Fibroblast of skin of abdomen (primary cell): ENCODE data around the gene TMEM59L.

Experiments used
- DNase-seq: peaks from one replicate; pipeline ENCODE4 v3.0.0-alpha.2; 2013

Gene TMEM59L

DNA sequence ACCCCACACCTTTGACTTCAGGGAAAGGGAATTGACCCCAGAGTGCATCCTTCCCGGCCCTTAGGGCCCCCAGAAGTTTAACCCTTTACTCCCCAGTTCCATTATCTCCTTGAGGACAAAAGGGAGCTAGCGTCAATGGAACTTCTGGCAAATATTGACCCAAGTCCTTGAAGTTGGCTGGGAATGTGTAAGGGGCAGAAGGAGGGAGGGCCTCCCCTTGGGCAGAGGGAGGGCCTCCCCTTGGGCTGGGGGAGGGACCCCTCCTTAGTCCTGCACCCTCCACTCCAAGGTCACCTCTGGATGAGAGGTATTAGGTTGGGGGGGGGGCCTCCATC, 3.0 kb upstream of the TMEM59L start:
- DNase-seq: no peak

DNA sequence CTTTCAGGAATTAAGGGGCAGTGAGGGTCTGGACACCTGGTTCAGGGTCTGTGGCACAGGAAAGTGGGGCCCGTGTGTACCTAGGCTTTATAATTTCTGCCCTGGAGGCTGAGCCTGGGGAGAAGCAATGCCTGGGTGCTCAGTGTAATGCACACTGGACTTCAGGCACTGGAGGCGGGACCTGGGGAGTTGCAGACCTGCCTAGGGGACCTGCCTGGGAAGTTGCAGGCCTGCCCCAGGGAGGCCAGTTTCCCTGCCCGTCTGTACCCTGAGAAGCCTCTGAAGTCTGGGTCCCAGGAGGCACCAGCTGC, 2.5 kb upstream of the TMEM59L start:
- no peak for DNase-seq

DNA sequence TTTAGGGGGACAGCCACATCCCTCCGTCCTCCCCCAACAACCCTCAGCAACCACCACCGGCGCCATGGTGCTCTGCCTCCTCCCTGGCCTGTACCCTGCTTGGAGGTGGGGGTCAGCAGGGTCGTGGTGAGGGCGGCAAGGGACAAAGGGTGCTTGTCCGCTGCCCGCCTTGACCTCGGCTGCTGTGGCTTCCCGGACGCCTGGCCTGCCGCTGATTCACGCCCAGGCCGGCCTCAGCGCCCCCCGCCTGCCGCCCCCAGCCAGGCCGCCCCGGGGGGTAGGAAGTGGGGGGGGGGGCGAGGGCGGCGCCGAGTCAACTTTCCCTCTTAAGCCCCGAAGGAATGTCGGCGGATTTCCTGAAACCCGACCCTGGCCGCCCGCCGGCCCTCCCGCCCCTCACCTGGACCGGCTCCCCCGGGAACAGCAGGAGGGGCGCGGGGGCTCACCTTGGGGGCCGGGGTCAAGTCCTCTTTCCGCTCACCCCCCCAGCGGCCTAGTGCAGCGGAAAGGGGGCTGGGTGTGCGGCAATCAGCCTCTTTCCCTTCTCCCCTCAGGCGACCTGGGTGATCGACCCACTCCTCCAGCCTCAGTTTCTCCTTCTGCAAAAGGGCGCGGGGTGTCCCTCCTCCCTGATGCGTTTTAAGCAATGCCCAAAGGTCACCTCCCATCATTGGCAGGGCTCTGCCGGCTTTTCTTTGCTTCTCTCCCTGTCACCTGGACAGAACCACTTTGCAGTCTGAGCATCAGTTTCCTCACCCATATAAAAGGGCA, 1.9 kb upstream of the TMEM59L start:
- DNase-seq: no peak

DNA sequence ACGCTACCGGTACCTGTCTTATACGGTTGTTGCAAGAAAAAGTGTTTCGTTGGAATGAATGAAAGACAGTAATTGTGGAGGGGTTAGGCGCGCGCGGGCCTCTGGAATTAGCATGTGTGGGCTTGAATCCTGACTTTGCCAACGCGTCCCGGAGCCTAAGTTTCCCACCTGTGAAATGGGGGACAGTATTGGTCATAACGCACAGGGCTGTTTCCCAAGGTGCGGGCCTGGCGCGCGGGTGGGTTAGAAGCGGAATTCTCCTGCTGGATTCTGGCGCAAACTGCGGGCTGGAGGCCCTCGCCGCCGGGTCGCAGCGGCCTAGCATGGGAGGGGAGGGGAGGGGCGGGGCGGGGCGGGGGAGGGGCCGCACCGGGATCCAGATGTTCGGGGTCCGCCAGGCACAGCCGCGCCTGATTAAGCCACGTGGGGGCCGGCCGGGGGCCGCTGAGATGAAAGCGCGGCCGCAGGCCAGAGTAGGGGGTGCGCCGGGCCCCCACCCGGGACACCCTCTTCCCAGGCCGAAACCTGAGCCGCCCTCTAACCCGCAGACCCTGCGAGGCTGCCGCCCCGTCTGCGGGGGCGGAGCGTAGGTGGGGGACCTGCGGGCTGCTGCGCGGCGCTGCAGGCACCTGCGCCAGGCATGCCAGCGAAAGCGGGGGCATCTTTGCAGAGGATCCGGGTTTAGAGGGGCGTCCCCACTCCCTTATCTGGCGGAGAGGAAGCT, 1.2 kb upstream of the TMEM59L start:
- DNase-seq: no peak

DNA sequence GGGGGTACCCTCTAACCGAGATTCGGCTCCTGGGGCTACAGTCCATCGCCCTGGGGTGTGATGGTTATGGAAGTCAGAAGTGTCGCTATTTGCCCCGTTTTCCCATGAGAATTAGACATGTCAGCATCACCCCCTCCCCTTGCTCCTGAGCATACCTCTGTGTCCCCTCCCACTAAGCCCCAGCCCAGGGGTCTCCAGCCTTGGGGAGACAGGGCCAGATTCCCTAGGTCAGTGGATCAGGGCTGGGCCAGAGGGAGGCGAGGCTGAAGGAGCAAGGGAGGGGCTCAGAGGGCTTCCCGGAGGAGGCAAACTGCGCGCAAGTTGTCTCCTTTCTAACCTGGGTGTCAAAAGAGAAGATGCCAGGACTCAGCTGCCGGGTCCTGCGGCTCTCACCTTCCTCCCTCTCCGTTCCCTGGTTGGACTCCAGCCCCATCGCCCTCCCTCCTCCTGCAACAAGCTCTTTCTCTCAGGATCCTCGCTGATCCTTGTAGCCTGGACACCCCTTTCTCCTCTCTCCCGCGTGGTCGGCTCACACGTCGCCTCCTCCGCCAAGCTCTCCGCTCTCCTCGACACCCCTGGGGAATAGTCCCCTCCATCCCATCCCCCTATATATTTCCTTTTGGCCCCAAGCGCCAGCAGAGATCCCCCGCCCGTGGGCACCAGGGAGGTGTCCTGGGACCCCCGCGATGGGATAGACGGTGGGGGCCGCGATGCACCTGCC, 459 bp upstream of the TMEM59L start:
- DNase-seq: no peak

DNA sequence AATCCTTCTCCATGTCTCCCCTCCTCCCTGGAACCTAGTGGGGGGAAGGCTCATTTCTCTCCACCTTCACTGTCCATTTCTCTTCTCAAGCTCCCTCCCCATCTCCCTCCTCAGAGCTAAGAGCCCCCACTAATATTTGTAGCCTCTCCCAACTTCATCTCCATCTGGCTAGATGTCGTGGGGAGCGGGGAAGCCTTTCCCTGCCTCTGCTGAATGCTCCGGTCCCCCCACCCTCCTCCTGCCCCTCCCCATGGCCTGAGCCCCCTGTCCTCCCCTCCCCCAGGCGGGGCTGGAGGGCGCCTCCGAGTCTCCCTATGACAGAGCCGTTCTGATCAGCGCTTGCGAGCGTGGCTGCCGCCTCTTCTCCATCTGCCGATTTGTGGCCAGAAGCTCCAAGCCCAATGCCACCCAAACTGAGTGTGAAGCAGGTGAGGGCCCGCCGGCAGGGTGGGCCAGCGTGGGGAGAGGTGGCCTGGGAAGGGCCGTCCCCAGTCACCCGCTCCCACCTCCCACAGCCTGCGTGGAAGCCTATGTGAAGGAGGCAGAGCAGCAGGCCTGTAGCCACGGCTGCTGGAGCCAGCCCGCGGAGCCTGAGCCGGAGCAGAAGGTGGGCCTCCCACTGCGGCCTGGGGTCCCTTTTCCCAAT, 1.0 kb downstream of the TMEM59L start:
- DNase-seq: no peak

DNA sequence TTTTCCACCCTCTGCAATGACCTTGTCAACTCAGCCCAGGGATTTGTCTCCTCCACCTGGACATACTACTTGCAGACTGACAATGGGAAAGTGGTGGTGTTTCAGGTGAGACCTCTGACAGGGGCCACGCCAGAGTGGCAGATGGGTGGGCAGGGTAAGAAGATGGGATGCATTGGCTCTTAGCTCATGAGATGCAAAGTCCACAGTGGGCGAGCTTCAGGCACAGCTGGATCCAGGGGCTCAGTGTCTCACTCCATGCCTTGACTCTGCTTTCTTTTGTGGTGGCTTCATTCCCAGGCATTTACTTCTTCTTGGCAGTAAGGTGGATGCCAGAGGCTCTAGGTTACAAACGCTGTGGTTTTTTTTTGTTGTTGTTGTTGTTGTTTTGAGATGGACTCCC, 3.4 kb downstream of the TMEM59L start:
- DNase-seq: no peak

DNA sequence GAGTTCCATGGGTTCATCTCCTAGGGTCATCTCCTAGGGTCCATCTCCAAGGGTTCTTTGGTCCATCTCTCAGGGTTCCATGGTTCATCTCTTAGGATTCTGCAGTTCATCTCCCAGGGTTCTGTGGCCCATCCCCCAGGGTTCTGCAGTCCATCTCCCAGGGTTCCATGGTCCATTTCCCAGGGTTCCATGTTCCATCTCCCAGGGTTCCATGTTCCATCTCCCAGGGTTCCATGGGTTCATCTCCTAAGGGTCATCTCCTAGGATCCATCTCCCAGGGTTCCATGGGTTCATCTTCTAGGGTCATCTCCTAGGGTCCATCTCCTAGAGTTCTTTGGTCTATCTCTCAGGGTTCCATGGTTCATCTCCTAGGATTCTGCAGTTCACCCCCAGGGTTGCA, 4.9 kb downstream of the TMEM59L start:
- DNase-seq: no peak

DNA sequence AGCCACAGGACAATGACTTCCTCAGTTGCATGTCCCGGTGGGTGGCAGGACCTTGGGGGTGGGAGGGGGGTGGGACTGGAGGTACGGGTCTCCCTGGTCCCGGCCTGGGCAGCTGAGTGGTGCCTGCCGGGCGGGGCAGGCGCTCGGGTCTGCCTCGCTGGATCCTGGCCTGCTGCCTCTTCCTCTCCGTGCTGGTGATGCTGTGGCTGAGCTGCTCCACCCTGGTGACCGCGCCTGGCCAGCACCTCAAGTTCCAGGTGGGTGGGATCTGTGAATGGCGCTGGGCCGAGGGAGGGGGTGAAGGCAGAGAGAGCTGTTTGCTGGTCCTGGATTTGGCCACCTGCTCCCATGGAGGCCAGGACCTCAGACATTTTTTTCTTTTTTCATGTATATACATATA, 5.6 kb downstream of the TMEM59L start:
- no peak for DNase-seq

DNA sequence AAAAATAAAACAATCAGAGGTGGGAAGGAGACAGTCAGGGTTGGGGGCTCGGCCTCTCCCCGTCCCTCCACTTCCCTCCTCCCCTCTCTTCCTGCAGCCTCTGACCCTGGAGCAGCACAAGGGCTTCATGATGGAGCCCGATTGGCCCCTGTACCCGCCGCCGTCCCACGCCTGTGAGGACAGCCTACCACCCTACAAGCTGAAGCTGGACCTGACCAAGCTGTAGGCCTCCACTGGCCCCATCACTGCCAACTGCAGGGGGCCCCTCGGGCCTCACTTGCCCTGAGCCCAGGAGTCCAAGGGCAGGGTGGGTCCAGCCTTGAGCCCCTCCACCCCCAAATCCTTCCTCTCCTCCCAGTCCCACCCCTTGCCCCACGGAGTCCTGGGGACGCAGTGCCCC, 7.6 kb downstream of the TMEM59L start:
- DNase-seq: no peak

DNA sequence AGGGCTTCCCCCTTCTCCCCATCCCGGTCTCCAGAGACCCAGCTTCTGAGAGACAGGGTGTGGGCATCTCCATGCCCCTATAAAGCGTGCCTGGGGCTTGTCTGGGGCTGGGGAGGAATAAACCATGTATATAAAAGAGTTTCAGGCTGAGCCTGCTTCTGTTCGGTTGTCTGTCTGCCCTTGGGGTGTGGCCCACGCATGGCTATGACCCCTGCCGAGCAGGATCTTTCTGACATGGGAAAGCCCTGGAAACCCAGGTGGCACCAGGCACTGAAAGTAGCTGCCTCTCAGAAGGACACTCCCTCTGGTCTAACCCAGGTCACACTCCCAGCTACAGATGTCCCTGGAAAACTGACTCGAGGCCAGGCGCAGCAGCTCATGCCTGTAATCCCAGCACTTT, 8.2 kb downstream of the TMEM59L start:
- no peak for DNase-seq

DNA sequence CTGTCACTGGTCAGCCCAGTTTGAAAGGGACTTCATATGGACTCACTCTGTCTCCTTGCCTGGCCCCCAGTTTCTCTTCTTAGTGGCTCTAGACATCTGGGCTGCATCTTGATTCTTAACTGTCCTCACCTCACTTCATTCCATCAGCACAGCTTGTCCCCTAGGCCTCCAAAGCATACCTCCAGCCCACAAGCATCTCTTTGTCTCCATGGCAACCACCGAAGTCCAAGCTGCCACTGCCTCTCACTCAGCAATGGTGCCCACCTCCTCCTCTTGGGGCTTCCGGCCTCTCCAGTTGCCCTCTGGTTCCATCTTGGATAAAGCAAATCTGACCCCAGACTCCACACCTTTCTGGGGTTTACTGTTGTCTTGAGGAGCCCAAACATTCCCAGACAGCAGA, 14.2 kb downstream of the TMEM59L start:
- peak; percentile 16 for DNase-seq

DNA sequence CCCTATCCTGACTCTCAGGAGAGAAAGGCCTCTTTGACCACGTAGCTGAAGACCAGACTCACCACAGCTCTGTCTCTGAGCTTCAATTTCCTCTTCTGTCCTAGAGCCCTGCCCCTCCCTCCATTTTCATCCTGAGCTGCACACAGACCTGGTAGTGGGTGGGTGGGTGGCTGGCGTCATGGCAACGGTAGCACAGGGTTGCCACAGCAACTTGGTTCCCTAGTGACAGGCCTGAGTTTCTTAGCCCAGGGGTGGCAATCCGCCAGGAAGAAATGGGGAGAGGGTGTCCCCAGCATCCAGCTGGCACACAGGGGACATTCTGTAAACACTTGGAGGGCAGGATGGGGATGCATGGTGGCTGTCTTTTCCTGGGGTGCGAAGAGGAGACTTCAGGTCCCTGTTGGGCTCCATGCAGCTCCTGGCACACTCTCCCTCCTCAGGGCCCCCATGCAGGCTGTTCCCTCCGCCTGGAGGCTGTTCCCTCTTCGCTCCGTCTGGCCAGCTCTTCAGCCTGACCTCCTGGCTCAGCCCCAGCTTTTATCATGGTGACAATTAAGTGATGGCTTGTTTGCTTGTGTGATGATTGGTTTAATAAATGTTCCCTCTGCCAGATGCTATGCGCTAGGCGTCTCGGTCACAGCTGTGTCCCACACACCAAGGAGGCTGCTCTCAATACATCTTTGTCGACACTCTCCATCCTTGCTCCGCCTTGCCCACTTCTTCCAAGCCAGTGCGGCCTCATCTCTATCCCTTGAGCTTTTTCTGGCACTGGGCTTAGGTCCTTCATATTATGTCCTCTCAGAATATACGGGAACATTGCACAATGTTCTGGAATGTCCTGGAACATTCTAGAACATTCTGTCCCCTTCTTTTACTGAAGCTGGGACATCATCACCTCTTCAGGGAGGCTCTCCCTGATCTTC, 16.8 kb downstream of the TMEM59L start:
- no peak for DNase-seq

DNA sequence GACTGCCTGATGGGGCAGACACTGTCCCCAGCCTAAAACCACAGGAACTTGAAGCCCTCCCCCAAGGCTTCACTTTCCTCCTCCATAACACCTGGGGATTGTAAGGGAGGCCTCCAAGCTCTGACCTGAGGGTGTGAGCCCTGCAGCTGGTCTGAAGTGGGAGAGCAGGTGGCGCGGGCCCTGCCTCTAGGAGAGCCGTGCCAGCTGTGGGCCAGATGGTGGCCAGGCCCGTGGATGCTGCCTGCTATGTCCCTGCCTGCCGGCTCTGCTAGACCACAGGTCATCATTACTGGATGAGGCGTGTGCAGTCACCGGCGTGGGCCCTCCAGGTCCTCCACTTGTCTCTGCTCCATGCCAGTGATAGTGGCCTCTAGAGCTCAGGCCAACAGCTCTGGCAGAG, 20.7 kb downstream of the TMEM59L start:
- DNase-seq: no peak

DNA sequence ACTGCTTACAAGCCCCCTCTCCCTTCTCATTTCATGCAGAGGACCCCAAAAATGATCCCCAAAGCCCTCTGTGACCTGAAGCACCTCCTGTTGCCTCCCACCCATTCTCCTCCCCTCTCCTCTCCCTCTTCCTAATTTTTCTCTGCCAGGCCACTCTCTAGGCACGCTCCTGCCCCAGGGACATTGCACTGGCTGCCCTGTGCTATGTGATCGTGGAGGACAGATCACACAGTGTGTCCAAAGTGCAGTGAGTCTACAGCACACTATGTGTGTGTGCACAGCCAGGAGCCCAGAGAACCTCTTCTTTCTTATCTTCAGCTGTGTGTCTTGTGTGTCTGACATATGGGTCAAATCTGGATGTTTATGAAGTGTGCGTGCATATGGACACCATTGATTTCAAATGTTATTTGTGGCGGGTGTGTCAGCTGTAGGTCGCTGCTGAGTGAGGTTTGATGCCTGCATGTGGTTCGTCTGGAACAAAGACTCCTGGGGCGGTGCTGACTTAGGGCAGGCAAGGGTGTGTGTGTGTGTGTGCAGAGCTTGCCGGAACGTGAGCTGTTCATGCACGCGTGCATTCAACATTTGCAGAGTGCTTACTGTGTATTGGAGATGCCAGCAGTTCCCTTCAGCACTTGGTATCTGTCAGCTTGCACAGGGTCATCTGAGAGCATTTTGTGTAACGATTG, 22.1 kb downstream of the TMEM59L start:
- DNase-seq: peak; percentile 17

DNA sequence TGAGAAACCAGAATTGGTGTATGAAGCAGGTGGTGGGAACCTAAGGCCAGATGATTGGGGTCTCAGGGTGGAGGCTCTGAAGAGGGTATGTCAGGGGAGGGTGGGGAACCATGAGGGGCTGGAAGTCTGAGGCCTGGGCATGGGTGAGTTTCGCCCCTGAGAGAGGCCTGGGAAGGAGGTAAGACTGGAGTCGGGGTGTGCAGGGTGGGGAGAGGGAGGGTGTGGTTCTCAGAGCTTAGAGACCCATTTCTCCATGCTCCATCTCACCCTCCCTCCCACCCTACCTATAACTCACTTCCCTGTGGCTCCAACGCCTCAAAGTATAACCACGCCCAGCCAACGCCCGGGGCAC, 23.1 kb downstream of the TMEM59L start:
- DNase-seq: no peak

DNA sequence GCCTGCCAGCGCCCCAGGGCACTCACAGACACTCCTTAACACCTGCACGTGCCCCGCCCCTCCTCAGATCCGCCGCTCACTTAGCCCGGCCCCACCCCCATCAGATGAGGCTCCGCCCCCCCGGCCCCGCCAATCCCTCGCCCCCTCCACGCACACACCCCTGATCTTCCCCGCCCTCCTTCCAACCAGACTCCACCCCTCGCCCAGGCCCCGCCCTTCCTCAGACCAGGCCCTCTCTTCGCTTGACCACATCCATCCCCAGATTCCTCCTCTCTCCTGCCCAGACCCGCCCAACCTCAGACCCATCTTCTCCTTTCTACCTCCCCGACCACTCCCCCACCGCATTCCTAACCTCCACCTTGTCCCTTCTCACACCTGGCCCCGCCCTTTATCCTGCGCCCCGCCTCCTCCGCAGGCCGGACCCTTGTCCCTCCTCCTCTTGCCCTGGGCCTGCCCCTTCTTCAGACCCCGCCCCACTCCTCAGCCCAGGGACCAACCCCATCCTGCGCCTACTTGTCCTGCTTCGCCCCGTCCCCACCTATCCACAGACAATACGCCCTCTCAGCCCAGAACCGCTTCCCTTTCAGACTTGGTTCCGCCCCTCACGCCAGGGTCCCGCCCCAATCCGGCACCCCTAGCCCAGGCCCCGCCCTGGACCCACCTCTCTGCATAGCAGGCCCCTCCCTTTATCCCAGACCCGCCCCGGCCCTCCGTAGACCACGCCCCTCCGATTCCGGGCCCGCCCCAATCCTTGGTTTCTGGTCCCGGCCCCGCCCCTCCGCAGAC, 23.7 kb downstream of the TMEM59L start:
- peak; percentile 93 for DNase-seq

DNA sequence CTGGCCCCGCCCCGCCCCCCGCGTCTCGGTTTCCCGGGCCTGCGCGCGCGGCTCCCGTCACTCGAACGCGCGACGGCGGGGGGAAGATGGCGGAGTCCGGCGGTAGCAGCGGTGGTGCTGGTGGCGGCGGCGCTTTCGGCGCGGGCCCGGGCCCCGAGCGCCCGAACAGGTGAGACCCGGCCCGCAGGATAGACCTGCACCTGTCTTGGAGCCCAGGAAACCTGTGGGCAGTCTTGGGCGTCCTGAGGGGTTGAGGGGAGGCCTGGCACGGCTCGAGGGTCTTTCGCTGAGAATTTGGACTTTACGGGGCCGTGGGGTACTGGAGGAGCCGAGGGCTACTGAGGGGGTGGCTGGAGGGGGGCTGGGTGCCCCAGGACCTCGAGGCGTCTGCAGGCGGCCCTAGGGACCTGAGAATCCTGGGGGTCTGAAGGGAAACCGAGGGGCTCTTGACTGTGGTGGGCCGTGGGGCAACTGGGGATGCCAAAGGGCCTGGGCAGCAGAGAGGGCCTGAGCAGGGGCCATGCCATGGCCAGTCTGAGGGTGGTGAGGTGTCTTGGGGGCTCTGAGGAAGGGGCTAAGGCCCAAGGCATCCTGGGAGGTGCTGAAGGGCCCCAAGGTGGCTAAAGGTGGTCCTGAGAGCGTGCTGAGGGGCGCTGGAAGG, 24.4 kb downstream of the TMEM59L start, which contains the start of gene KLHL26:
KLHL26 (plus strand) TSS at position 60 of the 661 bp plus-strand sequence; CDS start at position 87, 27 bp downstream.
- no peak for DNase-seq

DNA sequence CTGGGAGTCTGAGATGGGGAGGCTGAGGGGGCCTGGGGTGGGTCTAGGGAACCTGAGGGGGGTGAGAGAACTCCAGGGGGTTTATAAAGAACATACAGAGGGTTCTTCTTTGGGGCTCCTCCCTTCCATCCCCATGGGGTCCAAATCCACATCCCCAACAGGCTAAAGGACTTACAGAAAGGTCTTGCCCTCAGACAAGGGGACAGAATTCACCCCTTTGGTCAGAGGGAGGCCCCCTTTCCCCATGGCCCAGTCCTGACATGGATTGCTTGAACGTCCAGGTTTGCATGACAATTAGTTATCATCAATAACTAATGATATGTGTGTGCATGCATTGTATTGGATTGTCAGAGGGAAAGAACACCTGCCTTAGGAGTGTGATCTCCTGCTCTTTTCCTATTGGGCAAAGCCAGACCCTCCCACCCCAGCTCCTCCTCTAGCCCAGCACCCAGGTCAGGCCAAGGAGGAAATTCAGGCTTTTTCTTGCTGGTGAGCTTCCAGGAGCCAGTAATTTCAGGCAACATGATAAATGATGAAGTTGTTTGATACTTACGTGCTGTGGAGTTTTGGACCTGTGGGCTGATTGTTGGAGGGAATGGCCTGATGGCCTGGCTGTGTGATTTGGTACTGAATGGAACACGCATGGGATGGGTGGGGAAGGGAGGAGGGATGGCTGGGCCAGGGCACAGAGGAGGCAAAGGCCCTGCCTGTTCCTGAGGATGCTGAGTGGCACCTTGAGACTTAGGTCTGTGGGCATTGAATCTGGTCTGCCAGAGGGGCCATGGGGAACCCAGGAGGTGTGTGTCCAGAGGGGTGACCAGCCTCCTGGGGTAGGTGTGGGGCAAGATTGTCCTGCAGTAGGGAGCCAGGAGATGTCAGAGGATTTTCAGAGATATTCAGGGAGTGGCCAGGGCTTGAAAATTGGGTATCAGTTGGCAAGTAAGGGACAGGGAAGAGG, 25.3 kb downstream of the TMEM59L start:
- no peak for DNase-seq
